Endothelial cell of umbilical vein (primary cell): ENCODE data around the gene SRSF9. TPM values are rescaled to one million over a fixed set of nuclear protein-coding genes. Genes with fewer than 3 reads are reported as not detected.

Experiments used
- BruUV-seq: library from RNA; stranded (reverse); fragments of 400-500 nt; replicated peaks from 2 replicates; lab custom pipeline; 2021; lab: Mats Ljungman, UMichigan
- CTCF ChIA-PET: fragments of 300-600, 350-600 bp; sonication (Branson Sonifier 250); formaldehyde crosslinking; loops from one replicate; lab custom pipeline; 2021; ENCODE audit warnings: antibody characterized with exemption, inconsistent platforms; lab: Charles Lee
- POLR2A ChIA-PET: fragments of 300-600, 350-600 bp; sonication (Branson Sonifier 250); formaldehyde crosslinking; loops from one replicate; lab custom pipeline; 2021; ENCODE audit warnings: antibody characterized with exemption, inconsistent platforms; lab: Charles Lee
- DNase-seq: peaks from one replicate; pipeline ENCODE4 v3.0.0-alpha.2; 2011; ENCODE audit warnings: low read depth, low spot score
- FAIRE-seq: peaks from 2 replicates; lab custom pipeline; 2011; peaks lifted over from hg19 to GRCh38; lab: Jason Lieb, UNC
- H2AFZ ChIP-seq: 2 replicates; pipeline ENCODE4 v1.6.0; 2012; ENCODE audit warnings: low read depth, low read length, control low read depth, inconsistent platforms
- H3K27ac ChIP-seq: 2 replicates; pipeline ENCODE4 v1.5.1; 2011; ENCODE audit warnings: low read depth, mild to moderate bottlenecking, control low read depth, low read length, moderate library complexity; ENCODE audit not compliant: insufficient read depth
- H3K27me3 ChIP-seq, 2 experiments: 2 replicates each; pipeline versions ENCODE4 v1.6.0 to v1.6.1; 2011; ENCODE audit warnings: low read length in 2 of 2, mixed read lengths in 1 of 2; ENCODE audit not compliant: control insufficient read depth in 2 of 2, insufficient read depth in 2 of 2
- H3K36me3 ChIP-seq, 2 experiments: 2 replicates in 1 of 2; 3 replicates in 1 of 2; pipeline ENCODE4 v1.5.1; 2011; ENCODE audit warnings: low read length in 2 of 2, mild to moderate bottlenecking in 1 of 2, moderate library complexity in 1 of 2; ENCODE audit not compliant: control insufficient read depth in 2 of 2, insufficient read depth in 2 of 2; ENCODE audit errors: extremely low read depth in 1 of 2
- H3K4me1 ChIP-seq: 3 replicates; pipeline ENCODE4 v1.5.1; 2011; ENCODE audit warnings: mild to moderate bottlenecking, low read length; ENCODE audit not compliant: control insufficient read depth, insufficient read depth; ENCODE audit errors: extremely low read depth
- H3K4me2 ChIP-seq: 2 replicates; pipeline ENCODE4 v1.6.1; 2011; ENCODE audit warnings: low read length, control low read depth, mixed read lengths; ENCODE audit not compliant: insufficient read depth
- H3K4me3 ChIP-seq, 3 experiments: fragments of 200-600 bp in 1 of 3; sonication (generic), shearing (Covaris generic) in 1 of 3; replicated peaks in 1 of 3; 2 replicates each; pipeline ENCODE4 v1.5.1; 2011 to 2016; ENCODE audit warnings: control low read depth in 3 of 3, low read length in 3 of 3, mild to moderate bottlenecking in 2 of 3, inconsistent platforms in 1 of 3, low read depth in 1 of 3, moderate library complexity in 1 of 3; ENCODE audit not compliant: insufficient read depth in 1 of 3
- H3K79me2 ChIP-seq: 2 replicates; pipeline ENCODE4 v1.6.0; 2012; ENCODE audit warnings: low read length, inconsistent platforms; ENCODE audit not compliant: control insufficient read depth, insufficient read depth
- H3K9ac ChIP-seq: replicated peaks from 2 replicates; pipeline ENCODE3; 2011; ENCODE audit warnings: low read length, control low read depth; ENCODE audit not compliant: insufficient read depth; ENCODE audit errors: extremely low read depth
- H3K9me1 ChIP-seq: replicated peaks from 3 replicates; pipeline ENCODE4 v1.6.0; 2011; ENCODE audit warnings: mild to moderate bottlenecking, low read length; ENCODE audit not compliant: control insufficient read depth, insufficient read depth; ENCODE audit errors: extremely low read depth
- H3K9me3 ChIP-seq: replicated peaks from 2 replicates; pipeline ENCODE4 v1.5.1; 2012; ENCODE audit warnings: low read length, inconsistent platforms; ENCODE audit not compliant: control insufficient read depth, insufficient read depth
- H4K20me1 ChIP-seq: replicated peaks from 2 replicates; pipeline ENCODE3; 2011; ENCODE audit warnings: mild to moderate bottlenecking, low read length; ENCODE audit not compliant: control insufficient read depth, insufficient read depth; ENCODE audit errors: extremely low read depth
- EZH2 ChIP-seq: IDR thresholded peaks from 2 replicates; pipeline ENCODE4 v1.6.1; 2012; ENCODE audit warnings: borderline replicate concordance, low read depth, mild to moderate bottlenecking, moderate library complexity, low read length, inconsistent platforms; ENCODE audit not compliant: severe bottlenecking
- FOS ChIP-seq: IDR thresholded peaks from 2 replicates; pipeline ENCODE4 v1.6.1; 2011; ENCODE audit warnings: mild to moderate bottlenecking, low read length, moderate library complexity, borderline replicate concordance; ENCODE audit not compliant: insufficient read depth
- GATA2 ChIP-seq: IDR thresholded peaks from 2 replicates; pipeline ENCODE4 v1.7.0; 2011; ENCODE audit warnings: low read depth, mild to moderate bottlenecking, moderate library complexity, mixed read lengths, low read length; ENCODE audit not compliant: insufficient read length, insufficient read depth
- JUN ChIP-seq: IDR thresholded peaks from 2 replicates; pipeline ENCODE4 v1.6.1; 2011; ENCODE audit warnings: borderline replicate concordance, low read depth; ENCODE audit not compliant: insufficient read length, insufficient read depth
- MYC ChIP-seq: IDR thresholded peaks from one replicate; pipeline ENCODE4 v1.6.1; 2011; ENCODE audit warnings: mild to moderate bottlenecking, low read depth, low read length
- POLR2AphosphoS5 ChIP-seq: IDR thresholded peaks from 2 replicates; pipeline ENCODE4 v1.6.1; 2012; ENCODE audit warnings: low read depth, mild to moderate bottlenecking, control low read depth, low read length, moderate library complexity; ENCODE audit not compliant: insufficient read depth
- dilution Hi-C: fragments of 300-500 bp; cut with MboI; formaldehyde crosslinking; loops from one replicate; pipeline ENCODE4 v1.15.0; 2019; ENCODE audit warnings: low sequenced_read_pairs; ENCODE audit not compliant: extremely low pct_ligation_motif_present
- intact Hi-C: fragments of 100-400 bp; cut with micrococcal nuclease; formaldehyde crosslinking; loops from one replicate; pipeline ENCODE4 v1.10.0; 2022
- polyA plus RNA-seq, 4 experiments: library from polyadenylated mRNA; depleted of rRNA in 3 of 4; stranded (reverse) in 3 of 4; unstranded in 1 of 4; fragments of >200 nt; gene quantifications; 2 replicates each; pipeline versions ENCODE4 v1.2.1 to v1.2.3, GENCODE V29; 2011 to 2012; ENCODE audit warnings: missing spikeins in 1 of 4
- total RNA-seq: library from RNA; stranded (reverse); gene quantifications from 2 replicates; pipeline ENCODE4 v1.2.3, GENCODE V29; 2021
- TF ChIP-seq, protein P1 (sequence below): IDR thresholded peaks from 2 replicates; pipeline ENCODE4 v1.6.1; 2011; ENCODE audit not compliant: insufficient read depth, insufficient read length
- TF ChIP-seq, protein P2 (sequence below), 2 donors: IDR thresholded peaks; 1 replicate in 1 of 2; 2 replicates in 1 of 2; pipeline ENCODE4 v1.5.1; 2011; ENCODE audit warnings: low read length in 2 of 2, mild to moderate bottlenecking in 2 of 2, moderate library complexity in 2 of 2, control low read depth in 1 of 2, inconsistent platforms in 1 of 2, low read depth in 1 of 2; ENCODE audit not compliant: insufficient read depth in 1 of 2; ENCODE audit errors: extremely low read depth in 1 of 2

Gene SRSF9
- total and polyA plus RNA-seq, 2 donors (not counting 3 experiments of a cell fraction or from before 2014, with no cell fraction given): 153 to 226 TPM

DNA sequence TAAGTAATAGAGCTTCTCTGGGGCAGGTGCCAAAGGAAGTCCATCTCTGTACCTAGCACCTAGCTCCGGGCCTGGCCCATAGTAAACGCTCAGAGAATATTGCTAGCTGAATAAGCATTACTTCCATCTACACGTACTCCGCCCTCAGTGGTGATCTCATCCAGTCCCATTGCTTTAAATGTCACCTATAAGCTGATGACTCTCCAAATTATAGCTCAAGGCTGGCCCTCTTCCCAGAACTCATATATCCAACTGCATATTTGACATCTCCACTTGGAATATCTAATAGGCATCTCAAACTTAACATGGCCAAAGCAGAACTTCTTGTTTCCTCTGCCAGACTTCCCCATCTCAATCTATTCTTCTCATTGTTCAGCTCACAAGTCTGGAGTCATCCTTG, 19.5 kb upstream of the SRSF9 start:
- BruUV-seq: no TSS peak
- FAIRE-seq (no peak), DNase-seq (no peak)
- H3K4me2 ChIP-seq: no peak overlapping the region
- dilution Hi-C loops (no loop called here), intact Hi-C loops (no loop called here)
- no peak overlapping the region for H2AFZ ChIP-seq
- no peaks in the 10 kb centered on the region for H3K79me2 ChIP-seq
- CTCF ChIA-PET: interaction anchor here (0.8 kb wide), 1 partner anchor 15 kb away, joined by 4 read pairs; no protein-coding TSS in a partner anchor
- H3K27ac ChIP-seq: no peak overlapping the region
- no peaks in the 10 kb centered on the region for H3K9me1 ChIP-seq
- H3K36me3 ChIP-seq: no peaks in the 10 kb centered on the region
- H3K4me1 ChIP-seq: peaks cover 7% of the 10 kb centered on the region
- no peaks in the 10 kb centered on the region for H3K27me3 ChIP-seq
- TF ChIP-seq, protein P1, sequence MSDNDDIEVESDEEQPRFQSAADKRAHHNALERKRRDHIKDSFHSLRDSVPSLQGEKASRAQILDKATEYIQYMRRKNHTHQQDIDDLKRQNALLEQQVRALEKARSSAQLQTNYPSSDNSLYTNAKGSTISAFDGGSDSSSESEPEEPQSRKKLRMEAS: no peak
- TF ChIP-seq, protein P2, sequence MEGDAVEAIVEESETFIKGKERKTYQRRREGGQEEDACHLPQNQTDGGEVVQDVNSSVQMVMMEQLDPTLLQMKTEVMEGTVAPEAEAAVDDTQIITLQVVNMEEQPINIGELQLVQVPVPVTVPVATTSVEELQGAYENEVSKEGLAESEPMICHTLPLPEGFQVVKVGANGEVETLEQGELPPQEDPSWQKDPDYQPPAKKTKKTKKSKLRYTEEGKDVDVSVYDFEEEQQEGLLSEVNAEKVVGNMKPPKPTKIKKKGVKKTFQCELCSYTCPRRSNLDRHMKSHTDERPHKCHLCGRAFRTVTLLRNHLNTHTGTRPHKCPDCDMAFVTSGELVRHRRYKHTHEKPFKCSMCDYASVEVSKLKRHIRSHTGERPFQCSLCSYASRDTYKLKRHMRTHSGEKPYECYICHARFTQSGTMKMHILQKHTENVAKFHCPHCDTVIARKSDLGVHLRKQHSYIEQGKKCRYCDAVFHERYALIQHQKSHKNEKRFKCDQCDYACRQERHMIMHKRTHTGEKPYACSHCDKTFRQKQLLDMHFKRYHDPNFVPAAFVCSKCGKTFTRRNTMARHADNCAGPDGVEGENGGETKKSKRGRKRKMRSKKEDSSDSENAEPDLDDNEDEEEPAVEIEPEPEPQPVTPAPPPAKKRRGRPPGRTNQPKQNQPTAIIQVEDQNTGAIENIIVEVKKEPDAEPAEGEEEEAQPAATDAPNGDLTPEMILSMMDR (IDR thresholded peaks at IDR 0.05; ENCODE audit: extremely low read depth in 1 of 2, insufficient read depth in 1 of 2, low read depth in 1 of 2, low read length in 2 of 2): no peak
- TF ChIP-seq POLR2AphosphoS5 (no peak), MYC (no peak), EZH2 (no peak), FOS (no peak), JUN (no peak), GATA2 (no peak)
- H3K9me3 ChIP-seq: no peaks in the 10 kb centered on the region
- POLR2A ChIA-PET: no interaction called here
- H4K20me1 ChIP-seq: no peaks in the 10 kb centered on the region
- no peak overlapping the region for H3K4me3 ChIP-seq
- no peak overlapping the region for H3K9ac ChIP-seq
